Activated naive CD4-positive, alpha-beta T cell treated with anti-CD3 and anti-CD28 coated beads for 36 hours (primary cell): Measurements from ENCODE around the gene PCBP3. TPM values are rescaled to one million over a fixed set of nuclear protein-coding genes. Genes with fewer than 3 reads are reported as not detected.

Experiments used
- CTCF ChIA-PET: fragments of 350-600 bp; sonication (Branson Sonifier 250); formaldehyde crosslinking; loops from one replicate; lab custom pipeline; 2021; ENCODE audit warnings: antibody characterized with exemption; lab: Charles Lee
- DNase-seq: peaks from one replicate; pipeline ENCODE4 v3.0.0-alpha.2; 2020
- H3K27ac Mint-ChIP-seq: one replicate; pipeline ENCODE4 v1.8.0; 2021; ENCODE audit warnings: mild to moderate bottlenecking, mixed read lengths
- H3K27me3 Mint-ChIP-seq: one replicate; pipeline ENCODE4 v1.8.0; 2021; ENCODE audit warnings: low read depth, mixed read lengths
- H3K36me3 Mint-ChIP-seq: one replicate; pipeline ENCODE4 v1.8.0; 2021; ENCODE audit warnings: low read depth, mixed read lengths
- H3K4me1 Mint-ChIP-seq: one replicate; pipeline ENCODE4 v1.8.0; 2021; ENCODE audit warnings: low read depth, mixed read lengths
- H3K4me3 Mint-ChIP-seq: one replicate; pipeline ENCODE4 v1.8.0; 2021; ENCODE audit warnings: mild to moderate bottlenecking, moderate library complexity, mixed read lengths
- H3K9me3 Mint-ChIP-seq: one replicate; pipeline ENCODE4 v1.8.0; 2021; ENCODE audit warnings: mixed read lengths
- intact Hi-C: fragments of 100-400 bp; cut with micrococcal nuclease; formaldehyde crosslinking; loops from one replicate; pipeline ENCODE4 v1.15.1; 2023
- total RNA-seq, 2 experiments: library from RNA; stranded (reverse); gene quantifications; one replicate each; pipeline ENCODE4 v1.2.3, GENCODE V29; 2021

PCBP3 gene
- total RNA-seq, 2 experiments from 2014 or later = 10.0 to 10.2 TPM

DNA sequence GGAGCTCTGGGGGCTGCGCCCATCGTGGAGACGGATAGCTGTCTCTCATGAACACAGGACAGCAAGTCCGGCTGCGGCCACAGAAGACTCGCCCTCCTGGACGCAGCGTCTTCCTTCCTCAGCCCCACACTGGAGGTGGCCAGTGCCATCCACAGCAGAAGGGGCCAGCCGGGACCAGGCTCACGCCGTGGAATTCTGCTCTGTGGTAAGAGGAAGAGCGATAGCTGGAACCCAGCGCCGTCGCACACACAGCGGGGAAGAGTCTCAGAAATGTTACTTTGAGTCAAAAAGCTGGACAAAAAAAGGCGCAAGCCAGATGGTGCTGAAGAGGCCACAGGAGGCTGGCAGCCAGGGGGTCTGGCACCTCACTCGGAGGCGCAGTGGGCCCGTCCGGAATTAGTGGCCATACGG, 224.2 kb downstream of the PCBP3 start:
- CTCF ChIA-PET = no interaction called here
- no peak overlapping the region for H3K27ac Mint-ChIP-seq
- no peaks in the 10 kb centered on the region for H3K36me3 Mint-ChIP-seq
- H3K4me3 Mint-ChIP-seq = no peak overlapping the region
- no peaks in the 10 kb centered on the region for H3K9me3 Mint-ChIP-seq
- intact Hi-C loops = no loop called here
- H3K27me3 Mint-ChIP-seq = no peaks in the 10 kb centered on the region
- no peak for DNase-seq
- peaks cover 4% of the 10 kb centered on the region for H3K4me1 Mint-ChIP-seq

DNA sequence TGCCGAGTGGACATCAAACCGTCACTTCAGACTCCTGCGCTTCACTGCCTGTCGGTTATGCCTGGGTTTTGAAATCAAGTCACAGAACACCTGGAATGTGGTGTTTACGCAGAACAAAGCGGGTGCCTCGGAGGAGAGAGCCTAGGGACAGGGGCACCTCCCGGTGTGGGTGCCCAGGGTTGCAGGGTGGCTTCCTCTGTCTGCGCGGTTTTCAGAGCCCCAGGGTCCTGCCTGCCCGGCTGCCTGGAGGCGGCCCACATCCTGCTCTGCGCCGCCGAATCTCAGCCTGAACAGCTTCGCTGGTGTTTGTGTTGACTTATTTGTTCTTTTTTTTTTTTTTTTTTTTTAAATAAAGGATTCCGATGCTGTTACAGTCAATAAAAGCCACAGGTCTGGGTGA, 224.6 kb downstream of the PCBP3 start:
- H3K36me3 Mint-ChIP-seq = no peaks in the 10 kb centered on the region
- no peaks in the 10 kb centered on the region for H3K9me3 Mint-ChIP-seq
- CTCF ChIA-PET = no interaction called here
- no peaks in the 10 kb centered on the region for H3K27me3 Mint-ChIP-seq
- peaks cover 4% of the 10 kb centered on the region for H3K4me1 Mint-ChIP-seq
- no peak for DNase-seq
- H3K4me3 Mint-ChIP-seq = no peak overlapping the region
- intact Hi-C loops = no loop called here
- H3K27ac Mint-ChIP-seq = no peak overlapping the region

DNA sequence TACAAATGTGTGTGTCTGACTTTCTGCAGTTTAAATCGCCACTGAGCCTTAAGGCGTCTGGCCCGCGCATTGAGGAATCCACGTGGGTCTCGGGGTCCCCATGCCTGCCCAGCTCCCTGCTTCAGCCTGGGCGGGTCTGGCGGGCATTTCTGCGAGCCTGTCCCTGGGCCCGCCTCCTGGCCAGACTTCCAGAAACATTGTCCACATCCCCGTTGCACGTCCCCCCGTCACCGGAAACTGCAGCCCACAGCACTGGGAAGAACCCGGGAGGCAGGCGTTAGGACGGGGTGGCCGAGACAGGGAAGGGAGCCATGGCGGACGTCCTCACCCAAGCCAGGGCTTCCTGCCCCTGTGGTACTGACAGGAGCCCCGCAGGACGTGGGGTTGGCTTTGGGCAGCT, 225.0 kb downstream of the PCBP3 start:
- H3K9me3 Mint-ChIP-seq = no peaks in the 10 kb centered on the region
- CTCF ChIA-PET = no interaction called here
- H3K36me3 Mint-ChIP-seq = no peaks in the 10 kb centered on the region
- intact Hi-C loops = no loop called here
- H3K4me3 Mint-ChIP-seq = no peak overlapping the region
- DNase-seq = no peak
- H3K4me1 Mint-ChIP-seq = peaks cover 4% of the 10 kb centered on the region
- no peak overlapping the region for H3K27ac Mint-ChIP-seq
- no peaks in the 10 kb centered on the region for H3K27me3 Mint-ChIP-seq

DNA sequence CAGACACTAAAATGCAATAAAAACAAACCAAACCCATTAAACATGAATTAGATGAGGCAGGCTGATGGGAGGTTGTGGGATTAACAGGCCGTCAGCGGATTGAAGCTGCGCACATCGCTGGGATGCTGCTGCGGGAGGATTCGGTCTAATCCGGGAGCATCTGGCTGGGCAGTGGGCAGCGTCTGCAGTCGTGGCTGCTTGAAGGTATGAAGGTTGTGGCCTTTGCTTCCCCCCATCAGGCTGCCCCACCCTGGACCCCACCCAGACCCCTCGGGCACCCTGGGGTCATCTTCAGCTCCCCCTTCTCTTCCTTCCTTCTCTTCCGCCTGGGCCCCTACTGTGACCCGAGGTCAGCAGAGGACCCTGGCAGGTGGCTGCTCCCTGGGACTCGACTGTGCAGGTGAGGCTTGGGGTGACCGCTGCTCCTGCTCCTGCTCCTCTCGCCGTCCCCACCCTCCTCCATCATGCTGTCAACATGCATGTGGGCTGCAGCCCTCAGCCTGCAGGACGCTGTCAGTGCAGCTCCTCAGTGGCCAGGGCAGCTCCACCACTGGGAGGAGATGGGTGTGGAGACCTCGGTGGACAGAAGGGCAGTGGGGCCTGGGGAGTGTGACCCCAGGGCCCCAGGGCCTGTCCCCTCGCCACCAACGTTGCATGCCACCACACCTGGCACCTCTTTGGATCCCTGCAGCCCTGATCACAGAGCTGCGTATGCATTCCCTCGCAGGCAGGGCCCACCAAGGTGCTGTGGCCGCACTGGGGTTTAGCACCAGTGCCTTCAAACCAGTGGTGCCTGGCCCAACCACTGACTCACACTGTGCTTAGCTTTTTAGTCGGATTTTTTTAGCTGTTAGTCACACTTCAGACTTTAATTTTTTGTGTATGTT, 225.8 kb downstream of the PCBP3 start:
- Mint-ChIP-seq H3K27me3 (no peaks in the 10 kb centered on the region), H3K4me1 (peaks cover 4% of the 10 kb centered on the region), H3K27ac (no peak overlapping the region), H3K9me3 (no peaks in the 10 kb centered on the region), H3K36me3 (no peaks in the 10 kb centered on the region), H3K4me3 (no peak overlapping the region)
- intact Hi-C loops = no loop called here
- CTCF ChIA-PET = interaction anchor here (1.1 kb wide), 1 partner anchor 8 kb away, joined by 4 read pairs; no protein-coding TSS in a partner anchor
- no peak for DNase-seq

DNA sequence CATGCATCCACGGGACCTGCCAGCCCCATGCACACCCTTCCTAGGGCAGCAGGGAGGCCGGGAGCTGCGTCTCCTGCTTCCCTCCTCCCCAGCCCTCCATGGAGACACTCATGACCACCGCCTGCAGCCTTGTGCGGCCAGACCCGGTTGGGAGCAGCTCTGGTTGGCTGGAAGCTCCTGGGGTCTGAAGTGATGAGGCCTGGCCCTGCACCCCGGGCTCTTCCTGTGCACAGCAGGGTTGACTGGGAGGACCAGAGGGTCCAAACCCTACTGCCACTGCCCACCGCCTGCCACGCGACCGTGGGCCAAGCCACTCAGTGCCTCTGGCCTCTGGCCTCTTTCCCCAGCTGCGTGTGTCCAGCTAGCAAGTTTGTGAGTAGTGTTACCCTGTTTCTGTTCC, 226.9 kb downstream of the PCBP3 start:
- DNase-seq = no peak
- CTCF ChIA-PET = interaction anchor here (1.1 kb wide), 1 partner anchor 7 kb away, joined by 4 read pairs; no protein-coding TSS in a partner anchor
- H3K4me1 Mint-ChIP-seq = peaks cover 4% of the 10 kb centered on the region
- H3K4me3 Mint-ChIP-seq = no peak overlapping the region
- H3K27me3 Mint-ChIP-seq = no peaks in the 10 kb centered on the region
- H3K9me3 Mint-ChIP-seq = no peaks in the 10 kb centered on the region
- no peak overlapping the region for H3K27ac Mint-ChIP-seq
- H3K36me3 Mint-ChIP-seq = no peaks in the 10 kb centered on the region
- intact Hi-C loops = no loop called here

DNA sequence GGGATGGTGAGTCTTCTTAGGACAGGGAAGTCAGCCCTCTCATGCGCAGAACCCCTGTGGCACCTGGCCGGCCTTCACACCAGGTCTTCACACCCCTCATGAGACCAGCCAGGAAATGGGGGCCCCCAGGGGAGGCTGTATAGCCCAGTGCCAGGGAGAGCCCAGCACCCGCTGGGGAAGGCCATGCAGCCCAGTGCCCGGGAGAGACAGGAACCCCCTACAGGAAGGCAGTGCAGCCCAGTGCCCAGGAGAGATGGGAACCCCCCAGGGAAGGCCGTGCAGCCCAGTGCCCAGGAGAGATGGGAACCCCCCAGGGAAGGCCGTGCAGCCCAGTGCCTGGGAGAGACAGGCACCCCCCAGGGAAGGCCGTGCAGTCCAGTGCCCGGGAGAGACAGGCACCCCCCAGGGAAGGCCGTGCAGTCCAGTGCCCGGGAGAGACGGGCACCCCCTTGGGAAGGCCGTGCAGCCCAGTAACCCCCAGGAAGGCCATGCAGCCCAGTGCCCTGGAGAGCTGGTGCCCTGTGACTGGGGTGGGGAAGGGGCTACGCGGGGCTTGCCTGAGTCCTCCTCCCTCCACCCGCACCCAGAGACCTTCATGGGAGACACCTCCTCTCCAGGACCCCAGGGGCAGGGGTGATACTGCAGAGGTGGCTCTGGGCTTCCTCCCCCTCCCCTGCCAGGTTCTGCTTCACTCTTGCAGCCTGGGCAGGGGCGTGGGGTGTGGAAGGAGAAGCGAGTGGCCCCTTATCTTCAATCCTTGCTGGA, 227.5 kb downstream of the PCBP3 start:
- DNase-seq = no peak
- Mint-ChIP-seq H3K36me3 (no peaks in the 10 kb centered on the region), H3K9me3 (no peaks in the 10 kb centered on the region), H3K27me3 (no peaks in the 10 kb centered on the region), H3K27ac (no peak overlapping the region), H3K4me1 (peaks cover 4% of the 10 kb centered on the region), H3K4me3 (no peak overlapping the region)
- intact Hi-C loops = no loop called here
- CTCF ChIA-PET = no interaction called here

DNA sequence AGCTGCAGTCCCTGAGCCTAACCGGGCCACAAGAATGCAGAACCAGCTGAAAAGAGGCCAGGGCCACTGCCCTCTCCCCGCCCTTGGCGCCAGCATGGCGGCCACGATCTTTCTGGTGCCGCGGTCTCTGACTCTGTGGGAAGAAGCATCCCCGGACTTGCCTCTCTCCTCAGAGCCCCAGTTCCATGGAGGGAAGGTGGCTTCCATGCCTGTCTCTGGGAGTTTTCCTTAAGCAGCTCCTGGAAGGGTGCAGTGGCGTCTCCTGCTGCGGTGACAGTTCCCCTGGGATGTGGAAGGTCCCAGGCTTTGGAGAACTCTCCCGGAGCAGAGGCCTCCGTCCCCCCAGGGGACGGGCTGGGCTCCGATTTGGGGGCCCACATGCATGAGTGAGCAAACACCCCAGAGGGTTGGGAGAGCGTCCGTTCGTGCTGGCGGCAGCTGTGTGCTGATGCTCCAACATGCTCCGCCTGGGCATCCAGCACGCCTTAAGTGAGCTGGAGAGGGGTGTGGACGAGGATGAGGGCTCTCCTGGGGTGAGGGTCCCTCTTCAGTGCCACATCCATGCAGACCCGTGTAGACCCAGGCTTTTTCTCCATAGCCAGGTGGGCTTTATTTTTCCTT, 228.2 kb downstream of the PCBP3 start:
- Mint-ChIP-seq H3K27me3 (no peaks in the 10 kb centered on the region), H3K4me3 (no peak overlapping the region), H3K4me1 (peaks cover 4% of the 10 kb centered on the region), H3K36me3 (no peaks in the 10 kb centered on the region), H3K27ac (no peak overlapping the region), H3K9me3 (no peaks in the 10 kb centered on the region)
- intact Hi-C loops = no loop called here
- DNase-seq = no peak
- CTCF ChIA-PET = no interaction called here

DNA sequence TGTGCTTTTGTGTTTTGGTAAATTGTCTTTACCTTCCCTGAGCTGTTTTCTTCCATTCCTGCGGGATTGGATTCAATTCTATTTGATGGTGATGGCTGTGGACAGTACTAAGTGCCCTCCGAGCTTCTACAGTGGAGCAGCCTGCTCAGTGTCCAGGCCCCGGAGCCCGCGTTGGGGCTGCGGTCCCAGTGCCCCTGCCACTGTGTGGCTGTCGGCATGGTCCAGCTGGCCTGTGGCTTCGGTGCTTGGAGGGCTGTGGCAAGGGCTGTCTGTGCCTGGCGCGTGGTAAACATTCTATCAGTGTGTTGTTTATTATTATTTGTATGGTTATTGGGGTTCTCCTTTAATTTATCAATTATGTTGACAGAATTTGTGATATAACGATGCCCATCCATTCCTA, 228.9 kb downstream of the PCBP3 start:
- Mint-ChIP-seq H3K4me3 (no peak overlapping the region), H3K9me3 (no peaks in the 10 kb centered on the region), H3K27ac (no peak overlapping the region), H3K27me3 (no peaks in the 10 kb centered on the region), H3K36me3 (no peaks in the 10 kb centered on the region), H3K4me1 (peaks cover 2% of the 10 kb centered on the region)
- intact Hi-C loops = no loop called here
- DNase-seq = no peak
- CTCF ChIA-PET = no interaction called here

DNA sequence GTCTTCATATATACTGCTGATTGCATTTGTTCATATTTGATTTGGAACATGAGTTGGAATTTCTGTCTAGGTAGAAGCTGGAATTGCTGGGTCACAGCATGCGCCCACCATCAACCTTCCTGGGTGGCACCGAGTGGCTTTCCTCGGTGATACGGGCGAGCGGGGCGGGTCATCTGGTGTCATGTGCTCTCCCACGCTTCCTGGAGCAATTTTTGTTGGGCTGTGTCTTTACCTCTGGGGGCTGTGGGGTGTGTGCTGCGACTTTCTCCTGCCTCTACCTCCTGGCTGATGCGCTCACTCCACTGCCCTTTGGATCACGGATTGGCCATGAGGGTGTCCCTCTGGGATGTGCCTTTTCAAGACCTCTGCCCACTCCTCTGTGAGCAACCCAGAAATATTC, 229.4 kb downstream of the PCBP3 start:
- Mint-ChIP-seq H3K27me3 (no peaks in the 10 kb centered on the region), H3K9me3 (no peaks in the 10 kb centered on the region), H3K27ac (no peak overlapping the region), H3K36me3 (no peaks in the 10 kb centered on the region), H3K4me1 (no peaks in the 10 kb centered on the region), H3K4me3 (no peak overlapping the region)
- intact Hi-C loops = no loop called here
- DNase-seq = no peak
- CTCF ChIA-PET = no interaction called here

DNA sequence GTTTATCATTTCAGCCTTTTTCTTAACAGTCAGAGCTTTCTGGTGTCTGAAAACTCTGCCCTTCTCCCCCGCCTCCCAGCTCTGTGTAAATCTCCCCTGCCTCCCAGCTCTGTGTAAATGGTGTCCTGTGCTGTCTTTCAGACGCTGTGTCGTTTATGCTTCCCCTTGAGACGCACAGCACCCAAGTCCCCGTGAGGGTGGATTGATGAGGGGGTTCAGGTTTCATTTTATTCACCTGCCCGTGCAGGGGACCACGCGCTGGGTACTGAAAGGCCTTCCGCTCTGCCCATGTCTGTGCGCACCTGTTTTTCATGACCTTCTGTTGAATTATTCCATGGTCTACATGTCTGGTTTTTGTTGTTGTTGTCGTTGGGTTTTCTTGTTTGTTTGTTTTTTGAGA, 229.9 kb downstream of the PCBP3 start:
- Mint-ChIP-seq H3K9me3 (no peaks in the 10 kb centered on the region), H3K27ac (no peak overlapping the region), H3K4me3 (no peak overlapping the region), H3K4me1 (peaks cover 2% of the 10 kb centered on the region), H3K27me3 (no peaks in the 10 kb centered on the region), H3K36me3 (no peaks in the 10 kb centered on the region)
- DNase-seq = no peak
- intact Hi-C loops = no loop called here
- CTCF ChIA-PET = interaction anchor here (0.5 kb wide), 1 partner anchor 113 kb away, joined by 4 read pairs; no protein-coding TSS in a partner anchor

DNA sequence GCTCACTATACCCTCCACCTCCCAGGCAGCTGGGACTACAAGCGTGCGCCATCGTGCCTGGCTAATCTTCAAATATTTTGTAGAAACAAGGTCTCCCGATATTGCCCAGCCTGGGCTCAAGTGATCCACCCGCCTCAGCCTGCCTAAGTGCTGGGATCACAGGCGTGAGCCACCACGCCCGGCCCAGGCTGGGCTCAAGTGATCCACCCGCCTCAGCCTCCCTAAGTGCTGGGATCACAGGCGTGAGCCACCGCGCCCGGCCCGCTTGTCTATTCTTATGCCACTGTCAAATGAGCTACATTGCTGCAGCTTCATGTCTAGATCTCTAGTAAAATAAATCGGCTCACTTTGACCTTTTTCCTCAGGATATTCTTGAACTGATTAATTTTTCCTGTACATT, 230.3 kb downstream of the PCBP3 start:
- DNase-seq = no peak
- H3K9me3 Mint-ChIP-seq = no peaks in the 10 kb centered on the region
- CTCF ChIA-PET = interaction anchor here (0.5 kb wide), 1 partner anchor 113 kb away, joined by 4 read pairs; no protein-coding TSS in a partner anchor
- H3K4me3 Mint-ChIP-seq = no peak overlapping the region
- H3K4me1 Mint-ChIP-seq = peaks cover 5% of the 10 kb centered on the region
- no peaks in the 10 kb centered on the region for H3K27me3 Mint-ChIP-seq
- intact Hi-C loops = no loop called here
- no peak overlapping the region for H3K27ac Mint-ChIP-seq
- no peaks in the 10 kb centered on the region for H3K36me3 Mint-ChIP-seq

DNA sequence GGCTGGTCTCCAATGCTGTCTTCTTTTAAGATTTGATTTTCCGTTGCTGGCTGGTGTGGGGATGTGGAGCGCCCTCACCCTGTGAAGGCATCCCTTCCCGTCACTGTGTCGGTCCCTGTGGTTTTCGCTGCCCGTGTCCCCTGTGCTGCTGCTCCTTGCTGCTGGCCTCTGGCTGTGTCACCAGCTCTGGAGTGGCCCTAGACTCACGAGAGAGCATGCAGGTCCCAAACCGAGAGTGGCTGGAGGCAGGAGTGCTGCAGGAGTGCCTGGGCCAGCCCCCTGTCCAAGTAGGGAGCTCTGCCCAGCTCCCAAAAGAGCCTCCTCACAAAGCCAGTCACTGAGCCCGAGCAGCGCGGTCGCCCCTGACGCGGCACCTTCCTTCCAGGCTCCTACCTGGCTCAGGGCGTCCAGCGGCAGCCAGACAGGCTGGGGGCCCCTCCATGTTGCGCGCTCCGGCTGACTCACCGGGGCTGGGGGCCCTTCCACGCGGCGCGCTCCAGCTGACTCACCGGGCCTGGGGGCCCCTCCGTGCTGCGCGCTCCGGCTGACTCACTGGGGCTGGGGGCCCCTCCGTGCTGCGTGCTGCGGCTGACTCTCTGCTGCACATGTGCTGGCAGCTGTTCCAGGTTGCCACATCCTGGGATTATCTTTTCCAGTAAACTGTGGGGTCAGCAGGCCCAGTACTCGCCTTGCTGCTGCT, 231.3 kb downstream of the PCBP3 start:
- H3K27ac Mint-ChIP-seq = no peak overlapping the region
- H3K4me3 Mint-ChIP-seq = peak overlapping the region; percentile 12
- H3K36me3 Mint-ChIP-seq = no peaks in the 10 kb centered on the region
- H3K27me3 Mint-ChIP-seq = no peaks in the 10 kb centered on the region
- H3K9me3 Mint-ChIP-seq = no peaks in the 10 kb centered on the region
- peaks cover 11% of the 10 kb centered on the region for H3K4me1 Mint-ChIP-seq
- peak; percentile 37 for DNase-seq
- intact Hi-C loops = no loop called here
- CTCF ChIA-PET = no interaction called here
